BJ (cell line): ENCODE data around the gene GSE1. TPM values are rescaled to one million over a fixed set of nuclear protein-coding genes. Genes with fewer than 3 reads are reported as not detected.

Experiments
- CTCF ChIA-PET: fragments of 350-600 bp; formaldehyde crosslinking; extraction: SDS; loops from one replicate; lab custom pipeline; 2021; ENCODE audit warnings: antibody characterized with exemption, inconsistent platforms; lab: Yijun Ruan, JAX
- POLR2A ChIA-PET: fragments of 300-600 bp; sonication (Branson Sonifier 250); formaldehyde crosslinking; extraction: SDS; loops from one replicate; lab custom pipeline; 2021; ENCODE audit warnings: antibody characterized with exemption; lab: Charles Lee
- DNase-seq: peaks from one replicate; pipeline ENCODE4 v3.0.0-alpha.2; 2011; ENCODE audit warnings: low read depth
- H3K27me3 ChIP-seq: 2 replicates; pipeline ENCODE4 v1.6.0; 2011; ENCODE audit warnings: low read length; ENCODE audit not compliant: control insufficient read depth, insufficient read depth
- H3K36me3 ChIP-seq: 2 replicates; pipeline ENCODE4 v1.5.1; 2011; ENCODE audit warnings: low read length; ENCODE audit not compliant: control insufficient read depth, insufficient read depth
- H3K4me3 ChIP-seq: 2 replicates; pipeline ENCODE4 v1.5.1; 2011; ENCODE audit warnings: low read depth, mild to moderate bottlenecking, control low read depth, low read length
- CTCF ChIP-seq: IDR thresholded peaks from 2 replicates; pipeline ENCODE4 v1.5.1; 2011; ENCODE audit warnings: low read depth, mild to moderate bottlenecking, control low read depth, inconsistent platforms, low read length, moderate library complexity; ENCODE audit not compliant: insufficient read depth
- polyA plus RNA-seq: library from polyadenylated mRNA; depleted of rRNA; stranded (reverse); fragments of >200 nt; gene quantifications from 2 replicates; pipeline ENCODE4 v1.2.3, GENCODE V29; 2011

GSE1 gene
- polyA plus RNA-seq, 1 experiment = 16.2 TPM

- no peak for TF ChIP-seq CTCF
- CTCF ChIA-PET = interaction anchor here (0.7 to 1.8 kb wide), 3 partner anchors 8 to 47 kb away, joined by 4 to 5 read pairs (median 4); no protein-coding TSS in a partner anchor
- POLR2A ChIA-PET = no interaction called here
- no peak for DNase-seq
- Histone ChIP-seq H3K36me3 (peaks cover 1% of the 10 kb centered on the region), H3K4me3 (no peak overlapping the region), H3K27me3 (no peaks in the 10 kb centered on the region)
Measured at GRCh38 chr16:85601272-85601639, 11.9 kb upstream of the GSE1 start.

- Histone ChIP-seq H3K36me3 (peaks cover 1% of the 10 kb centered on the region; the same call in 1 of the 2 replicates), H3K4me3 (no peak overlapping the region), H3K27me3 (no peaks in the 10 kb centered on the region)
- no peak for DNase-seq
- CTCF ChIA-PET = interaction anchor here (0.7 to 1.8 kb wide), 2 partner anchors 28 to 48 kb away, joined by 4 to 5 read pairs; no protein-coding TSS in a partner anchor
- no peak for TF ChIP-seq CTCF
- POLR2A ChIA-PET = no interaction called here
Measured at GRCh38 chr16:85601730-85602401, 11.3 kb upstream of the GSE1 start.

- ChIA-PET CTCF (interaction anchor here (0.6 kb wide), 1 partner anchor 340 kb away, joined by 3 read pairs; no protein-coding TSS in a partner anchor), POLR2A (no interaction called here)
Measured at GRCh38 chr16:85602402-85603202, 10.5 kb upstream of the GSE1 start.

GRCh38 chr16:85603203-85603755 lies 9.8 kb upstream of the GSE1 start:
- H3K4me3 ChIP-seq = no peak overlapping the region
- no peak for TF ChIP-seq CTCF
- POLR2A ChIA-PET = no interaction called here
- no peaks in the 10 kb centered on the region for H3K27me3 ChIP-seq
- peaks cover 1% of the 10 kb centered on the region; the same call in 1 of the 2 replicates for H3K36me3 ChIP-seq
- DNase-seq = no peak
- CTCF ChIA-PET = no interaction called here

More at GRCh38 chr16:85602402-85603202, 10.5 kb upstream of the GSE1 start:
- no peak for TF ChIP-seq CTCF
- peaks cover 1% of the 10 kb centered on the region; the same call in 1 of the 2 replicates for H3K36me3 ChIP-seq
- no peak overlapping the region for H3K4me3 ChIP-seq
- no peaks in the 10 kb centered on the region for H3K27me3 ChIP-seq
- no peak for DNase-seq

GRCh38 chr16:85604145-85604705 lies 8.9 kb upstream of the GSE1 start:
- no peak for DNase-seq
- Histone ChIP-seq H3K27me3 (no peaks in the 10 kb centered on the region), H3K36me3 (peaks cover 1% of the 10 kb centered on the region; the same call in 1 of the 2 replicates), H3K4me3 (no peak overlapping the region)
- POLR2A ChIA-PET = no interaction called here
- CTCF ChIA-PET = no interaction called here
- TF ChIP-seq CTCF = no peak
